ENCODE results near the gene BRMS1. TPM values are rescaled to one million over a fixed set of nuclear protein-coding genes. Genes with fewer than 3 reads are reported as not detected.
"Not testable (repeated sequence)": the region's sequence is repeated elsewhere in the genome, so short reads cannot be mapped to it uniquely, and the experiment has no call there.

Gene BRMS1
- total RNA-seq, 5 donors from 2014 or later (not counting 1 experiment from before 2014, with no cell fraction given), result 42.9 to 58.8 (median 54.8) TPM

GRCh38 chr11:66384316-66384715 is 39.4 kb upstream of the BRMS1 start:
- DNase-seq, H3K4me3 Mint-ChIP-seq: not testable (repeated sequence)
- WGBS (ENCODE audit: insufficient coverage), result 89% methylated on average over 10 of the region's 13 CpGs

DNA sequence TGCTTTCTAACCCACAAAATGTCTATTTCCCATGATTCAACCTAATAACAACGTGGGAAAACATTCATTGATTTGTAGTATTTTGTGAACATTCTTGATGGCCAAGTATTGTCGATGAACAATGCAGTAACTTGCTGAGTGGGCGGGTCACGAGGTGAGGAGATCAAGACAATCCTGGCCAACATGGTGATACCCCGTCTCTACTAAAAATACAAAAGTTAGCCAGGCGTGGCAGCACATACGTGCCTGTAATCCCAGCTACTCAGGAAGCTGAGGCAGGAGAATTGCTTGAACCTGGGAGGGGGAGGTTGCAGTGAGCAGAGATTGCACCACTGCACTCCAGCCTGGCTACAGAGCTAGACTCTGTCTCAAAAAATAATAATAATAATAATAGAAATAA is 35.4 kb upstream of the BRMS1 start:
- not testable (repeated sequence) for H3K27ac Mint-ChIP-seq; H3K4me1 ChIP-seq (ENCODE audit: control insufficient read depth in 1 of 2, extremely low read depth in 1 of 2, insufficient read depth in 2 of 2, low read length in 2 of 2); ATAC-seq (replicated peaks in 1 of 4); H3K4me1 Mint-ChIP-seq; H3K9me3 Mint-ChIP-seq; H3K9me3 ChIP-seq; H3K4me3 Mint-ChIP-seq; H3K36me3 Mint-ChIP-seq; DNase-seq; H3K36me3 ChIP-seq (ENCODE audit: control insufficient read depth in 2 of 2, extremely low read depth in 1 of 2, insufficient read depth in 1 of 2, low read length in 1 of 2); H3K4me3 ChIP-seq (ENCODE audit: control insufficient read depth in 1 of 2, extremely low read depth in 1 of 2, low read length in 1 of 2); H3K27me3 Mint-ChIP-seq; H3K27ac ChIP-seq (ENCODE audit: low read length)
- POLR2A ChIA-PET, result interaction anchor here in 1 of 2 donors (0.6 kb wide), 1 partner anchor 1018 kb away, joined by 3 read pairs; no protein-coding TSS in a partner anchor
- CTCF ChIA-PET, result interaction anchor here in 1 of 2 donors (0.6 kb wide), 1 partner anchor 81 kb away, joined by 3 read pairs; no protein-coding TSS in a partner anchor
- peaks cover 0 to 22% of the 10 kb centered on the region in 2 experiments for H3K27me3 ChIP-seq (replicated peaks in 1 of 2; ENCODE audit: control insufficient read depth in 2 of 2, extremely low read depth in 1 of 2, insufficient read depth in 2 of 2, low read length in 1 of 2)
- WGBS (ENCODE audit: insufficient coverage), result no CpG with 5 or more reads among the region's 7 CpGs

More at GRCh38 chr11:66384316-66384715, 39.4 kb upstream of the BRMS1 start:
- H3K9me3 Mint-ChIP-seq; H3K27ac Mint-ChIP-seq; H3K9me3 ChIP-seq; POLR2A ChIA-PET; ATAC-seq (replicated peaks in 1 of 4); H3K4me1 Mint-ChIP-seq; H3K27ac ChIP-seq (ENCODE audit: low read length); H3K36me3 Mint-ChIP-seq; H3K4me3 ChIP-seq (ENCODE audit: control insufficient read depth in 1 of 2, extremely low read depth in 1 of 2, low read length in 1 of 2); H3K27me3 Mint-ChIP-seq; H3K36me3 ChIP-seq (ENCODE audit: control insufficient read depth in 2 of 2, extremely low read depth in 1 of 2, insufficient read depth in 1 of 2, low read length in 1 of 2): not testable (repeated sequence)
- CTCF ChIA-PET, result interaction anchor here (0.8 to 1.0 kb wide), 2 partner anchors 19 to 21 kb away, joined by 3 to 4 read pairs; no protein-coding TSS in a partner anchor
- H3K4me1 ChIP-seq (ENCODE audit: control insufficient read depth in 1 of 2, extremely low read depth in 1 of 2, insufficient read depth in 2 of 2, low read length in 2 of 2), result peaks cover 0 to 12% of the 10 kb centered on the region in 2 experiments
- peaks cover 0 to 32% of the 10 kb centered on the region in 2 experiments for H3K27me3 ChIP-seq (replicated peaks in 1 of 2; ENCODE audit: control insufficient read depth in 2 of 2, extremely low read depth in 1 of 2, insufficient read depth in 2 of 2, low read length in 1 of 2)

- Mint-ChIP-seq H3K4me1 (peaks cover 0 to 17% (median 13%) of the 10 kb centered on the region in 3 donors), H3K27ac (peak overlapping the region in 1 of 2 donors; percentile 46), H3K4me3 (peak overlapping the region in 1 of 3 donors; percentile 34)
- H3K4me1 ChIP-seq (ENCODE audit: control insufficient read depth in 1 of 2, extremely low read depth in 1 of 2, insufficient read depth in 2 of 2, low read length in 2 of 2), result peaks cover 6 to 15% of the 10 kb centered on the region in 2 experiments
- H3K4me3 ChIP-seq (ENCODE audit: control insufficient read depth in 1 of 2, extremely low read depth in 1 of 2, low read length in 1 of 2); H3K9me3 Mint-ChIP-seq; H3K27me3 Mint-ChIP-seq; DNase-seq; CTCF ChIA-PET; H3K27me3 ChIP-seq (replicated peaks in 1 of 2; ENCODE audit: control insufficient read depth in 2 of 2, extremely low read depth in 1 of 2, insufficient read depth in 2 of 2, low read length in 1 of 2); H3K36me3 Mint-ChIP-seq; H3K9me3 ChIP-seq; ATAC-seq (replicated peaks in 1 of 4); H3K27ac ChIP-seq (ENCODE audit: low read length); H3K36me3 ChIP-seq (ENCODE audit: control insufficient read depth in 2 of 2, extremely low read depth in 1 of 2, insufficient read depth in 1 of 2, low read length in 1 of 2): not testable (repeated sequence)
- 89% methylated on average over 4 of the region's 9 CpGs for WGBS (ENCODE audit: insufficient coverage)
- POLR2A ChIA-PET, result interaction anchor here (0.7 to 0.9 kb wide), 3 partner anchors 60 to 1143 kb away, joined by 3 to 7 read pairs (median 3); no protein-coding TSS in a partner anchor
Observed at GRCh38 chr11:66373690-66374287, 28.9 kb upstream of the BRMS1 start.

DNA sequence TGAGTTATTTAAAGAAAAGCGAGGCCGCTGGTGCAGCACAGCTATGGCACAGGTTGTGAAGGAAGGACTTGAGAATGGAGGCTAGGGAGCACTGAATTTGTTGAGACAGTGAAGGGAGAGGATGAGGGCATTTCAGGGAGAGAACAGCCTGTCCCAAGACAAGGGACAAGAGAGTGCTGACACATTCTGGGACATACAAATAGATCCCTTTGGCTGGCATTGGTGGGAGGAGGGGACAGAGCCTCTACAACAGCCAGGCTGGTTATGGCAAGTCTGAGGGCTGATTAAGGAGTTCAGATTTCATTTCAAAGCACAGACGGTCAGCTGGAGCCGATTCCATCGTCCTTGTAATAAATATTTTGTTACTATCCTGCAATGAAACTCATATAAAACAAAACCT is 28.4 kb upstream of the BRMS1 start:
- H3K27me3 Mint-ChIP-seq, result no peaks in the 10 kb centered on the region
- H3K9me3 ChIP-seq, result no peaks in the 10 kb centered on the region
- ATAC-seq (replicated peaks in 1 of 4), result no peak
- peak overlapping the region in 1 of 2 donors; percentile 46 for H3K27ac Mint-ChIP-seq
- no peaks in the 10 kb centered on the region for H3K36me3 Mint-ChIP-seq
- peaks cover 6 to 15% of the 10 kb centered on the region in 2 experiments for H3K4me1 ChIP-seq (ENCODE audit: control insufficient read depth in 1 of 2, extremely low read depth in 1 of 2, insufficient read depth in 2 of 2, low read length in 2 of 2)
- WGBS (ENCODE audit: insufficient coverage), result 80% methylated on average over 1 of the region's 5 CpGs
- H3K27ac ChIP-seq (ENCODE audit: low read length), result no peak overlapping the region
- no peak overlapping the region for H3K4me3 ChIP-seq (ENCODE audit: control insufficient read depth in 1 of 2, extremely low read depth in 1 of 2, low read length in 1 of 2)
- ChIA-PET CTCF (no interaction called here), POLR2A (no interaction called here)
- peaks cover 0 to 2% of the 10 kb centered on the region in 2 experiments for H3K27me3 ChIP-seq (replicated peaks in 1 of 2; ENCODE audit: control insufficient read depth in 2 of 2, extremely low read depth in 1 of 2, insufficient read depth in 2 of 2, low read length in 1 of 2)
- peak overlapping the region in 1 of 3 donors; percentile 34 for H3K4me3 Mint-ChIP-seq
- DNase-seq, result no peak
- H3K9me3 Mint-ChIP-seq, result no peaks in the 10 kb centered on the region
- peaks cover 0 to 3% of the 10 kb centered on the region in 2 donors for H3K36me3 ChIP-seq (ENCODE audit: control insufficient read depth in 2 of 2, extremely low read depth in 1 of 2, insufficient read depth in 1 of 2, low read length in 1 of 2)
- H3K4me1 Mint-ChIP-seq, result peaks cover 0 to 17% (median 13%) of the 10 kb centered on the region in 3 donors

DNA sequence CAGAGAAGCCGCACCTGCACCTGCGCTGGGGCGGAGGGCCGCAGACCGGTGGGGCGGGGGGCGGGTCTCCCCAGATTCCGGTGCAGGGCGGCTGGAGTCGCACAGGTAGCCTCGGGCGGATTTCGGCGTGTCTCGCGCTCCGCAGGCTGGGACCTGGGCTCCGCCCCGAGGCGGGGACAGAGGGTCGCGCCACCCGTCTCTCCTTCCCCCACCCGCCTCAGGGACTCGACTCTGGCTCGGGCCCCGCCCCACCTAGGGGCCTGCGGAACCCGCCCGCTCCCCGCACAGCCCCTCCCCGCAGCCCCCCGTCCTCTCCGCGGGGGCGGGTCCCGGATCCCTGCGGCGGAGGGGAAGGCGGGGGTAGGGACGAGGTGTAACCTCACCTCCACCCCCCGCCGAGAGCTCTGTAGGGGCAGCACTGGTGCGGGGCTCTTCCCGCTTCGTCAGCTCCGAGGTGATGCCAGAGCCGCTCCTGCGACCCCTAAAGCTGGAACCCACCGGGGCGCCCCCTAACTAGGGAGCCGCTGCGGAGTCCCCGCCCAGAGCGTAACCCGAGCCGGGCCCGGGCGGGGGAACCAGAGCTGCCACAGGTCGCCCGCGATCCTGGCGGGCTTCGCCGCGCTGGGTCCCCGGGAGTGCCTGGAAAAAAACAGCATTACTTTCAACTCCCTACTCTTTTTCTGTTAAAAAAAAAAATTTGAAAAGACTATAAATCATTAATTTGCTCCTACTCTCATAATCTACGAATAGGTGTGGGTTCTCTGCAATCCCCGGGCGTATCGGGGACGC is 26.9 kb upstream of the BRMS1 start, which contains the start of gene SLC29A2:
Gene SLC29A2 (minus strand): TSS at position 134 of the 789 bp plus-strand sequence. CDS start 169 bp downstream, outside the sequence.
- no peaks in the 10 kb centered on the region for H3K9me3 Mint-ChIP-seq
- Histone ChIP-seq H3K27ac (ENCODE audit: low read length) (peak within 1 kb of the TSS; percentile 75), H3K4me1 (ENCODE audit: control insufficient read depth in 1 of 2, extremely low read depth in 1 of 2, insufficient read depth in 2 of 2, low read length in 2 of 2) (peaks cover 6 to 15% of the 10 kb centered on the region in 2 experiments), H3K9me3 (no peaks in the 10 kb centered on the region), H3K27me3 (replicated peaks in 1 of 2; ENCODE audit: control insufficient read depth in 2 of 2, extremely low read depth in 1 of 2, insufficient read depth in 2 of 2, low read length in 1 of 2) (no peaks in the 10 kb centered on the region), H3K36me3 (ENCODE audit: control insufficient read depth in 2 of 2, extremely low read depth in 1 of 2, insufficient read depth in 1 of 2, low read length in 1 of 2) (peaks cover 0 to 14% of the 10 kb centered on the region in 2 donors), H3K4me3 (ENCODE audit: control insufficient read depth in 1 of 2, extremely low read depth in 1 of 2, low read length in 1 of 2) (peak within 1 kb of the TSS; percentile 75 to 83)
- POLR2A ChIA-PET, result no interaction called here
- DNase-seq (peak; percentile 52 to 81 (median 70)), ATAC-seq (replicated peaks in 1 of 4) (peak; percentile 80 to 84 (median 82))
- CTCF ChIA-PET, result interaction anchor here in 1 of 2 donors (1.1 kb wide), 1 partner anchor 14 kb away, joined by 4 read pairs; no protein-coding TSS in a partner anchor
- no peaks in the 10 kb centered on the region for H3K27me3 Mint-ChIP-seq
- 0% methylated on average over 43 of the region's 72 CpGs for WGBS (ENCODE audit: insufficient coverage)
- H3K4me1 Mint-ChIP-seq, result peaks cover 0 to 17% (median 13%) of the 10 kb centered on the region in 3 donors
- no peaks in the 10 kb centered on the region for H3K36me3 Mint-ChIP-seq
- peak within 1 kb of the TSS; percentile 81 to 89 (median 86) for H3K4me3 Mint-ChIP-seq
- peak within 1 kb of the TSS; percentile 90 to 91 for H3K27ac Mint-ChIP-seq

Data from T-cell (primary cell).